D341Med (cell line): ENCODE measurements around the gene JKAMP.

Source experiments
- DNase-seq: peaks from one replicate; pipeline ENCODE4 v3.0.0; 2012; ENCODE audit warnings: low spot score

Gene JKAMP

GRCh38 chr14:59540852-59541251 lies 56.5 kb downstream of the JKAMP start:
- no peak for DNase-seq

GRCh38 chr14:59541731-59542130 lies 57.4 kb downstream of the JKAMP start:
- no peak for DNase-seq

- no peak for DNase-seq
These were observed 59.6 kb downstream of the JKAMP start for GRCh38 chr14:59543873-59544272.

- DNase-seq = no peak
These were observed 63.0 kb downstream of the JKAMP start for GRCh38 chr14:59547310-59547709.
